GM23248 (cell line): ENCODE data around the gene LRRC19.

Source experiments
- EZH2 ChIP-seq: fragments of 200-600 bp; sonication (generic); IDR thresholded peaks from 2 replicates; pipeline ENCODE4 v1.6.1; 2018; ENCODE audit warnings: antibody characterized with exemption, mild to moderate bottlenecking; ENCODE audit not compliant: insufficient read depth, poor library complexity, severe bottlenecking
- EZH2phosphoT487 ChIP-seq: fragments of 200-600 bp; sonication (generic); IDR thresholded peaks from 2 replicates; pipeline ENCODE4 v1.6.1; 2018; ENCODE audit warnings: antibody characterized with exemption, moderate library complexity, mild to moderate bottlenecking, low read depth; ENCODE audit not compliant: insufficient read depth

GRCh38 chr9:26956860-26957233, 48.6 kb downstream of the LRRC19 start:
- TF ChIP-seq EZH2phosphoT487, result no peak
- no peak for TF ChIP-seq EZH2
